Neuron (in vitro differentiated cells): ENCODE measurements around the gene ZNF865.
A peak's percentile ranks its signal among the peaks of the same experiment; 100 is the strongest.
"Not testable (repeated sequence)": the region's sequence is repeated elsewhere in the genome, so short reads cannot be mapped to it uniquely, and the experiment has no call there.

Experiments used
- H2AFZ ChIP-seq: one replicate; pipeline ENCODE4 v1.6.1; 2013; ENCODE audit warnings: low read depth, mild to moderate bottlenecking, inconsistent platforms, low read length, moderate library complexity
- H3K27me3 ChIP-seq: one replicate; pipeline ENCODE4 v1.6.1; 2013; ENCODE audit warnings: low read length; ENCODE audit not compliant: insufficient read depth
- H3K36me3 ChIP-seq: one replicate; pipeline ENCODE4 v1.6.1; 2013; ENCODE audit warnings: low read length; ENCODE audit not compliant: insufficient read depth
- H3K4me1 ChIP-seq: one replicate; pipeline ENCODE4 v1.6.1; 2013; ENCODE audit warnings: low read length; ENCODE audit not compliant: insufficient read depth
- H3K4me3 ChIP-seq: 2 replicates; pipeline ENCODE4 v1.5.1; 2013; ENCODE audit warnings: mild to moderate bottlenecking, low read length, moderate library complexity
- H3K9me3 ChIP-seq: one replicate; pipeline ENCODE4 v1.6.1; 2013; ENCODE audit warnings: low read length

Gene ZNF865

DNA sequence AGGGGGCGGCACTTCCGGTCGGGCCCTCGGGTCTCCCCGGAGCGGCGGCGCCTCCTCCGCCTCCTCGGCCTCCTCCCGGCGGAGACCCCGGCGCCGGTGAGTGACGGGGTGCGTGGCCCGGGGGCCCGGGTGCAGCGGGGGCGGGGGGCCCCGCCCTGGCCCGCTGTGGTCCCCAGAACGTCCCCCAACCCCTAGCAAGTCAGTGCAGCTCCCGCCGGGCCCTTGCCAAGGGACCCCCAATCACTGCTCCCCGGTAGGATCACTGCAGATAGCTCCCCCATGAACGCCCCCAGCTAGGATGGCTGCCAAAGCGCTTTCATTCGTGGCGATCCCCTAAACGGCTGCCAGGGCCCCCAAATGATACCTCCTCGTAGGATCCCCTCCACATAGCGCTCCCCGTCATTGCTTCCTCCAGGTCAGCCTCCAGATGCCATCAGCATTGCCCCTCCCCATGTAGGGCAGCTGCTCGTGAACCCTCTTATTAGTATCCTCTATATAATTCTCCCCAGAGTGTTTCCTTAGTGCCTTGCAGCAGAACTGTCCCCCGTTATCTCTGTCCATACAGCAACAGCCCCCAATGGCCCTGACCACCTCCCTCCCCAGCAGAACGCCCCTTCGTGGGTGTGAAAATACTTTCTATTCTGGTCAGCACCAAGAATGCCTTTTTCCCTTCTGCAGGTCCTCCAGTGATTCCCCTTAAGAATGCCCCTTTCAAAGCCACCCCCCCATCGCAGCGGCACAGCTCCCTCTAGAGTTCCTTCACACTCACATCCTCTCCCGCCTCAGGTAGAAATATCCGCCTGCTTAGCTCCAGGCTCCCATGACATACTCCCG, at the start of gene ZNF865:
Gene ZNF865 (plus strand): TSS at position 11 of the 834 bp plus-strand sequence. CDS start 7,972 bp downstream, outside the sequence.
- H3K27me3 ChIP-seq, result no peaks in the 10 kb centered on the region
- H3K9me3 ChIP-seq, result peaks cover 4% of the 10 kb centered on the region
- H3K4me1 ChIP-seq, result peaks cover 18% of the 10 kb centered on the region
- peak within 1 kb of the TSS; percentile 75 for H2AFZ ChIP-seq
- H3K36me3 ChIP-seq, result peaks cover 20% of the 10 kb centered on the region
- H3K4me3 ChIP-seq, result peak within 1 kb of the TSS; percentile 91

DNA sequence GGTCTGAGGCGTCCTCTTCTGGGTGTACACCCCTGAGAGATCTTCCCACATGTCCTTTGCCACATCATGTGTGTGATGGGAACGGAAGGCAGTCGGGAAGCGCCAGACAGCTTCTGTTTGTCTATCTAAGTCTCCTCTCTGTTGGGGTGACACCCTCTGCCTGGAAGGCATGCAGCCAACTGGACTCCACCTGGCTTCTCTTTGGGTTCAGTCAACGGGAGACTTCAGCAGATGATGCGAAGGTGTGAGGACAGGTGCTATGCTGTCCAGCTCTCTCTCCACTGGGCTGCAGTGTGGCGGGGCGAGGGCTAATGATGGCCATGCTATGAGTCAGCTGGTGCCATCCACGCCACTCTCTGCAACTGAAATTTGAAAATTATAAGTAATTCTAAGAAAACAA, 45.8 kb upstream of the ZNF865 start:
- H3K4me1 ChIP-seq, result peaks cover 7% of the 10 kb centered on the region
- no peak overlapping the region for H3K4me3 ChIP-seq
- no peaks in the 10 kb centered on the region for H3K27me3 ChIP-seq
- no peaks in the 10 kb centered on the region for H3K36me3 ChIP-seq
- peaks cover 2% of the 10 kb centered on the region for H3K9me3 ChIP-seq
- no peak overlapping the region for H2AFZ ChIP-seq

DNA sequence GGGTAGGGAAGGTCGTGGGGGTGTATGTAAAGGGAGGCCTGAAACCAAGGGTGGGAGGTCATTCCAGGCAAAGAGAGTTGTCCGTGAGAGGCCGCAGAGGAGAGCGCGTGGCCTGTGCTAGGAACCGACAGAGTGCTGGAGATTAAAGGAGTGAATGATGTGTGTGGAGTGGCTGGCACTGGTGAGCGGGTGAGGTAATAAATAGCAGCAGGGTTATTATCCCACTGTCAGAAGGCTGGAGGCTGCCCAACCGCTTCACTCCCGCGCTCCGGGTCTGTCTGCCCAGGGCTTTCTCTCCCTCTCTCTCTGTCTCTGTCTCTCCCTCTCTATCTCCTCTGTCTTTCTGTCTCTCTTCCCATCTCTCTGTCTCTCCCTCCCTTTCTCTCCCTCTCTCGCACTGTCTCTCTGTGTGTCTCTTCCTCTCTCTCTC, 42.2 kb upstream of the ZNF865 start:
- no peak overlapping the region for H2AFZ ChIP-seq
- peaks cover 2% of the 10 kb centered on the region for H3K9me3 ChIP-seq
- no peak overlapping the region for H3K4me3 ChIP-seq
- H3K36me3 ChIP-seq, result no peaks in the 10 kb centered on the region
- H3K27me3 ChIP-seq, result no peaks in the 10 kb centered on the region
- H3K4me1 ChIP-seq, result peaks cover 4% of the 10 kb centered on the region

DNA sequence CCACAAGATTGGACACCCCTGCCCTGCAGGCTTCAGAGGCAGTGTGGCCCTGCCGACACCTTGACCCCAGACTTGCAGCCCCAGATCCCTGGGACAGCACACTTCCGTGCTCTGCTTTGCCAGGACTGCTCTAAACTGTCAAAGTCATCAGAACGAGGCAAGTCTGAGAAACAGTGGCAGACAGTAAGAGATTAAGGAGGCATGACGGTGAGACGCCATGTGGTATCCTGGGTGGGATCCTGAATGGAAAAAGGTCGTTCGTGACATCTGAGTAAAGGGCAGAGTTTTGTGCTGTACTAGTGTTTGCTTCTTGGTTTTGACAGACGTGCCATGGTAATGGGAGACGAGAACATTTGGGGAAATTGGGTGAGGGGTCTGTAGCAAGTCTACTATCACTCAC, 38.6 kb upstream of the ZNF865 start:
- Histone ChIP-seq H3K9me3 (no peaks in the 10 kb centered on the region), H3K27me3 (no peaks in the 10 kb centered on the region), H2AFZ (no peak overlapping the region), H3K4me3 (no peak overlapping the region), H3K4me1 (peaks cover 4% of the 10 kb centered on the region), H3K36me3 (no peaks in the 10 kb centered on the region)

DNA sequence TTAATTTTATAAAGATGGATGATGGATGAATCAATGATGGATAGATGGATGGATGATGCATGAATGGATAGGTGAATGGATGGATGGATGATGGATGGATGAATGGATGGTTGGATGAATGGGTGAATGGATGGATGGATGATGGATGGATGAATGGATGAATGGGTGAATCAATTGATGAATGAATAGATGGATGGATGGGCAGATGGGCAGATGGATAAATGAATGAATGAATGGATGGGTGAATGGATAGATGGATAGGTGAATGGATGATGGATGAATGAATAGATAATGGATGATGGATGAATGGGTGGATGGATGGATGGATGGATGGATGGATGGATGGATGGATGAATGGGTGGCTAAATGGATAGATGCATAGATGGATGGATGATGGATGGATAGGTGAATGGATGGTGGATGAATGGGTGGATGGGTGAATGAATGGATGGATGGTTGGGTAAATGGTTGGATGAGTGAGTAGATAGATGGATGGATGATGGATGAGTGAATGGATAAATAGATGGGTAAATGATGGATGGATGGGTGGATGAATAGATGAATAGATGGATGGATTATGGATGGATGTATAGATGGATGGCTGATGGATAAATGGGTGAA, 37.6 kb upstream of the ZNF865 start:
- Histone ChIP-seq H2AFZ (no peak overlapping the region), H3K4me3 (no peak overlapping the region), H3K9me3 (no peaks in the 10 kb centered on the region), H3K27me3 (no peaks in the 10 kb centered on the region), H3K36me3 (no peaks in the 10 kb centered on the region), H3K4me1 (peaks cover 4% of the 10 kb centered on the region)

DNA sequence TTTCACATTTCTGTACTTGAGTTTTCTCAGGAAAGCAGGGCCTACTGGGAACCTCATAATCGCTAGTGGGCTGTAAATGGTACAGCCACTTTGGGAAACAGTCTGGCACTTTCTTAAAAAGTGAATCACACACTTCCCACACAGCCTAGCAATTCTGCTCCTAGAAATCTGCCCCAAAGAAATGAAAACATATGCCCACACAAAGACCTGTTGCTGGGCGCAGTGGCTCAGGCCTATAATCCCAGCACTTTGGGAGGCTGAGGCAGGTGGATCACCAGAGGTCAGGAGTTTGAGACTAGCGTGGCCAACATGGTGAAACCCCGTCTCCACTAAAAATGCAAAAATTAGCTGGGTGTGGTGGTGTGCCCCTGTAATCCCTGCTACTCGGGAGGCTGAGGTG, 36.0 kb upstream of the ZNF865 start:
- not testable (repeated sequence) for H3K4me1 ChIP-seq, H2AFZ ChIP-seq, H3K36me3 ChIP-seq, H3K27me3 ChIP-seq, H3K4me3 ChIP-seq, H3K9me3 ChIP-seq

DNA sequence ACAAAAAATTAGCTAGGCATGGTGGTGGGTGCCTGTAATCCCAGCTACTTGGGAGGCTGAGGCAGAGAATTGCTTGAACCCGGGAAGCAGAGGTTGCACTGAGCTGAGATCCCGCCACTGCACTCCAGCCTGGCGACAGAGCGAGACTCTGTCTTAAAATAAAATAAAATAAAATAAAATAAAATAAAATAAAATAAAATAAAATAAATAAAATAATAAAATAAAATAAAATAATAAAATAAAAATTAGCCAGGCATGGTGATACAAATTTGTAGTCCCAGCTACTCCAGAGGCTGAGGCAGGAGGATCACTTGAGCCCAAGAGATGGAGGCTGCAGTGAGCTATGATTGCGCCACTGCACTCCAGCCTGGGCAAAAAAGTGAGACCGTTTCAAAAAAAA, 31.5 kb upstream of the ZNF865 start:
- not testable (repeated sequence) for H3K4me1 ChIP-seq, H3K27me3 ChIP-seq, H2AFZ ChIP-seq, H3K9me3 ChIP-seq, H3K4me3 ChIP-seq
- H3K36me3 ChIP-seq, result peaks cover 15% of the 10 kb centered on the region

DNA sequence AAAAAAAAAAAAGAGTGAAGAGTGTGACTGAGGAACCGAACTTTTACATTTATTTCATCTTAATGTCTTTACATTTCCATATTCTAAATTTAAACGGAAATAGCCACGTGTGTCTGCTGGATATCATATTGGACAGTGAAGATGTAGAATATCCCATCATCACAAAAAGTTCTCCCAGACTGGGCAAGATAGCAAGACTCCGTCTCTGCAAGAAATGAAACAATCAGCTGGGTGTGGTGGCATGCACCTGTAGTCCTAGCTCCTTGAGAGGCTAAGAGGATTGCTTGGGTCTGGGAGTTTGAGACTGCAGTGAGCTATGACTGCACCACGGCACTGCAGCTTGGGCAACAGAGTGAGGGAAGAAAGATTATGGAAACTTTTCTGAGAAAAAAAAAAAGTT, 28.7 kb upstream of the ZNF865 start:
- Histone ChIP-seq H3K4me1 (peaks cover 3% of the 10 kb centered on the region), H3K4me3 (no peak overlapping the region), H3K27me3 (no peaks in the 10 kb centered on the region), H2AFZ (no peak overlapping the region), H3K36me3 (peaks cover 17% of the 10 kb centered on the region), H3K9me3 (no peaks in the 10 kb centered on the region)

DNA sequence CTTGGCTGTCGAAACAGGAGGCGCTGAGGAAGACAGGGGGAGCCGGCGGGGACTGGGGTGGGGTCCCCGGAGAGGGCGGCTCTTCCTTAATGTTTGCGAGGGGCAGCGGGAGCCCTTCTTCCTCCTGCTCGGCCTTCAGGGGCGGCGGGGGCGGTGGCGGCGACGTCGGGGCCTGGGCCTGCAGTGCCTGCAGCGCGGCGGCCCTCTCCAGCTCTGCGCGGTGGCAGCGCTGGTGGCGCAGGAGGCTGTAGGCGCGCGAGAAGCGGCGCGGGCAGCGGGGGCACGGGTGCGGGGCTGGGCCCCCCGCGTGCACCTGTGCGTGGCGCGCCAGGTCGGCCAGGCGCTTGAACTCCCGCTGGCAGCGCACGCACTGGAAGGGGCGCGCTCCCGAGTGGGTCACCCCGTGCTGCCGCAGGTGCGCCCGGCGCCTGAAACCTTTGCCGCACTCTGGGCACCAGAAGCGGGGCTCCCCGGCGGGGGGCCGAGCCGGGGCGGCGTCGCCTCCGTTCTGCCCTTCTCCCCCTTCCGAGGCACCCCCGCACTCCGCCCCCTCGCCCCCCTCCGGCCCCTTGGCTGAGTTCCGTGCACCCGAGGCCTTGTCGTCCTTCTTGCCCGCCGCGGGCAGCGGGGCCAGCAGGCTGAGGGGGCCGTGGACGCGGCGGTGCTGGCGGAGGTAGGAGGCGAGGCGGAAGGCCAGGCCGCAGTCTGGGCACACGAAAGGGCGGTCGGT, 27.3 kb upstream of the ZNF865 start:
- no peak overlapping the region for H2AFZ ChIP-seq
- peaks cover 3% of the 10 kb centered on the region for H3K4me1 ChIP-seq
- peaks cover 17% of the 10 kb centered on the region for H3K36me3 ChIP-seq
- H3K27me3 ChIP-seq, result no peaks in the 10 kb centered on the region
- no peaks in the 10 kb centered on the region for H3K9me3 ChIP-seq
- no peak overlapping the region for H3K4me3 ChIP-seq

DNA sequence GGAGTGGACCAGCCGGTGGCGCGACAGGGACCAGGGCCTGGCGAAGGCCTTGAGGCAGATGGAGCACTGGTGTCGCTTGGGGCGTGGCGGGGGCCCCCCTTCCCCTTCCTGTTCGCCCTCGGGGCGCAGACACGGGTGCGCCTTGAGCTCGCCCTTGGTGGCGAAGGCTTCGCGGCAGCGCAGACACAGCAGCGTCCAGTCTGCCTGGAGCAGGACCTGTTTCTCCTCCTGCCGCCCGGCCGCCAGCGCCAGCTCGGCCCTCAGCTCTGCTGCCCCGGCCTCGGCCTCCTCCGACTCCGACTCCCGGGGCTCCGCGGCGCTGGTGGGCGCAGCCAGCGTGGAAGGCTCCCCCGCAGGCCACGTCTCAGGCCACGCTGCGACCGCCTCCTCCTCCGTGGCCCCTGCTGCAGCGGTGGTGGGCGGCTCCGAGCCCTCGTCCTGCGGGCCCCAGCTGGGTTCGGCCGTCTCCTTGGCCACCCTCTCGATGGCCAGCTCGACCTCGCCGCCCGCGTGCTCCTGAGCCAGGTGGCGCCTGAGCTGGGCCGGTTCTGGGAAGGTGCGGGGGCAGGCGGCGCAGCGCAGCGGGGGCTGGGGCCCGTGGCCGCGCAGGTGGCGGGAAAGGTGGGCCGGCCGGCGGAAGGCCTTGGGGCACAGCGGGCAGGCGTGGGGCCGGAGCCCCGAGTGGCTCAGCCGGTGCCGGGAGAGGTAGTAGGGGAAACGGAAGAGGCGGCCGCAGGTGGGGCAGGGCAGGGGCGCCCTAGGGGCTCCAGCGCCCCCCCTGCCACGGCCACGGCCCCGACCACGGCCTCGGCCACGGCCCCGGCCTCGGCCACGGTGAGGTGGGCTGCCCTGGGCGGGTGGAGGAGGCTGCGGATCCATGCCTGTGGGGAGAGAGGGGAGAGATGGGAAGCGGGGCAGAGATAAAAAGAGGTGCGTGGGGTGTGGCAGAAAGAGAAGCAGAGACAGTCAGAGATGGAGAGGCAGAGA, 26.4 kb upstream of the ZNF865 start:
- peak overlapping the region; percentile 96 for H3K4me3 ChIP-seq
- no peak overlapping the region for H2AFZ ChIP-seq
- peaks cover 3% of the 10 kb centered on the region for H3K4me1 ChIP-seq
- no peaks in the 10 kb centered on the region for H3K9me3 ChIP-seq
- H3K36me3 ChIP-seq, result peaks cover 17% of the 10 kb centered on the region
- H3K27me3 ChIP-seq, result no peaks in the 10 kb centered on the region

DNA sequence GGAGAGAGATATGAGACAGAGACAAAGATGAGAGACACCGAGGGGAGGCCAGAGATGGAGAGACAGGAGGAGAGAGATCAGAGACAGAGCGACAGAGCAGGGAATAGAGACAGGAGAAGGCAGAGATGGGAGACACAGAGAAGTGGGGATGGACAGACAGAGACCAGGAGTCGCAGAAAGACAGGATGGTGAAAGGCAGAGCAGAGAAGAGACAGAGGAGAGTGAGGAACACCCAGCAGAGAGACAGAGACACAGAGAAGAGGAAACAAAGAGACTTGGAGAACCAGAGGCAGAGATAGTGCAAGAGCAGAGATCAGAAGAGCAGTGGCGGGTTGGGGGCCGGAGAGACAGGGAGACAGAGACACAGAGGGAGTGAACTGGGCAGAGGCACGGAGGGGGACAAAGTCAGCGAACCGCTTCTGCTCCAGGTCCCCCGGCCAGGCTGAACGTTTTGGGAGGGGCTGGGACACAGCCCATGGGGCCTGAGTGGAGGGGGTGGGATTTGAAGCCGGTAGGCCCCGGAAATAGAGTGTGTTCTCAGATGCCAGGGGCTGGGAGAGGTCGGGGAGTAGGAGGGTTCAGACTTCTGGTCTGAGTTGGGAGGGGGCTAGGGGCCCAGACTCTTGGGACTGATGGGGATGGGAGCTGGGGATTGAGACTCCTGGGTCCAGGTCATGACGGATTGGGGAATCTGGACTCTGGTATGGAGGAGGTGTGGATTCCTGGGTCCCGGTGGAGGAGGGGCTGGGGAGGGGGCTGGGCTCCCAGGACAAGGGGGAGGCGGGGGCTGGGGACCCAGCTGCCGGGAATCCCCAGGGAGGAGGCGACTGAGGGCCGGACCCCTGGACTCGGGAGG, 25.5 kb upstream of the ZNF865 start:
- Histone ChIP-seq H3K36me3 (peaks cover 17% of the 10 kb centered on the region), H3K9me3 (no peaks in the 10 kb centered on the region), H2AFZ (no peak overlapping the region), H3K4me3 (peak overlapping the region; percentile 96), H3K27me3 (no peaks in the 10 kb centered on the region), H3K4me1 (peaks cover 3% of the 10 kb centered on the region)
